ENCODE data around the gene MUC22.
"Not testable (repeated sequence)": the region's sequence is repeated elsewhere in the genome, so short reads cannot be mapped to it uniquely, and the experiment has no call there.

Gene MUC22

DNA sequence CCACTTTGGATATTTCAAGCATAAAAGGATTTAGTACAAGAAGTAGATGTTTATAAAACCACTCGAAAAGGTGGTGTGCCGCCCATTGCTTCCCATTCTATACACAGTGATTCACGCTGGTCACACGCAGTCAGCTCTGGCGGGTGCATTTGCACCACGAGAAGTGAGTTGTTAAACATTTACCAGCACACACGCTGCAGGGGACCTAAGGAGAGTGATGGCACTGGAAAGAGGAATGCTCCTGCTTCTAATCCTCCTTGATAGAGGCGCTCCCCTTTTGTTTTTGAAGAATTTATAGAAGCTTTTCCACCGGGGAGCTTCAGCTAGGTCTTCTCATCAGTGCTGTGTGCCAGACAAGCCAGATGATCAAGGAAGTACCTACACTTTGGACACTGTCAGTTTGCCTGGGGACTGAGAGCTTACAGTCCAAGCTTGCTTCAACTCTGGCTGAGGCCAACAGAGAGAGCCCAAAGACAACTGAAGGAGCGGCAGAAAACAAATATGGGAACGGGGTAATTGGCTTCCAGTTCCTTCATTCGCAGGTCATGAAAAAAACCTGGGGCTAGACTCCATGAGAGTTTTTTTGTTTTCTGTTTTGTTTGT lies 31.2 kb downstream of the MUC22 start:
- DNase-seq = no peak

GRCh38 chr6:31042806-31043205 lies 32.5 kb downstream of the MUC22 start:
- DNase-seq = no peak

DNA sequence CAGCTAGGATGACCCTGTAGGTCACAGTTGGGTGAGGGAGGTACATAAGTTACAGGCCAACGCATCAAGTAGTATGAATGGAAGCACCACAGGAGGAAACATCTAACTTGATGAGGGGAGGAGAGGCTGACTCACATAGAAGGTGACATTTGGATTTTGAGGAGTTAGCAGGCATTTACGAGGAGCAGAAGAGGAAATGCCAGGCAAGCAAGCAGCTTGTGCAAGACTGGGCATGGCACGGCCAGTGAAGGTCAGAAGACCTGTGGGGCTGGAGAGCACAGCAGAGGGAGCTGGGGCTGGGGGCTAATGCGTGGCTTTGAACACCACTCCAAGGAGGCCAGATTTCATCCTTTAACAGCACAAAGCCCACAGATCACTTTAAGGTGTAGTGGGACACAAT lies 37.8 kb downstream of the MUC22 start:
- no peak for DNase-seq

DNA sequence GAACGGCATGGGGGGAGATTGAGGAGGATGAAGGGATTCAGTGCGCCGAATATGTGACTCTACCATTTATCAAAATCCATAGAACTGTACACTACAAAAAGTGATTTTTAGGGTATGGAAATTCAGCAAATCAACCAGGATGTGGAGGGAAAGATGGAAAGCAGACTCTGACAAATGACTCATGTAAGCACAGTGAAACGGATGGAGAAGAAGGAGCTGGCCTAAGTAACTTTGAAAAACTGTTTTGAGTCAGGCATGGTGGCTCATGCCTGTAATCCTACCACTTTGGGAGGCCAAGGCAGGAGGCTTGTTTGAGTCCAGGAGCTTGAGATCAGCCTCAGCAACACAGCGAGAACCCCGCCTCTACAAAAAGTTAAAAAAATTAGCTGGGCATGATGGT lies 39.2 kb downstream of the MUC22 start:
- no peak for DNase-seq

DNA sequence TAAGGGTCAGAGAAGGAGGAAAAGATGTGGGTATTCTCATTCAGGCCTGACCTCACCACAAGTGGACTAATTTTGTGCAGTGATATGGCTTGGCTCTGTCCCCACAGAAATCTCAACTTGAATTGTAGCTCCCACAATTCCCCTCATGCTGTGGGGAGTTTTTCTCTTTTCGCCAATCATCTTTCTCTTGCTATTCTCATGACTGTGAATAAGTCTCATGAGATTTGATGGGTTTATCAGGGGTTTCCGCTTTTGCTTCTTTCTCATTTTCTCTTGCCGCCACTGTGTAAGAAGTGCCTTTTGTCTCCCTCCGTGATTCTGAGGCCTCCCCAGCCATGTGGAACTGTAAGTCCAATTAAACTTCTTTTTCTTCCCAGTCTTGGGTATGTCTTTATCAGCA lies 42.9 kb downstream of the MUC22 start:
- not testable (repeated sequence) for DNase-seq

GRCh38 chr6:31053873-31054272 lies 43.6 kb downstream of the MUC22 start:
- DNase-seq = no peak

DNA sequence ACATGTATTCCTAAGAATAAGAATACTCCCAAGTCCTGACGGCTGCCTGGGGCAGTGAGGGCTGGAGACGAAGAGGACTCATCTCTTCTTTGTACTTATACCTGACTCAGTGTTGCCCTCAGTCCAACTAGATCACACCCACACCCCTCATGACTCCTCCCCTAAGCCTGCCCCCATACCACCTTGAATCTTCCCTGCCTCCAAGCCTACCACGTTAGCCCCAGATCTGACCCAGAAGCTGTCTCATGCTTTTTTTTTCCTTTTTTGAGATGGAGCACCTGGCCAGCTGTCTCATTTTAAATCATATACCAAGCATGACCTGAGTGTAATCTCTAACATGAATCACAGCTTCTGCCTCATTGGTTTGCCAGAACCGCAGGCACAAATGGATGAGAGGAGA lies 45.2 kb downstream of the MUC22 start:
- no peak for DNase-seq

GRCh38 chr6:31057426-31058003 lies 47.2 kb downstream of the MUC22 start:
- no peak for DNase-seq

GRCh38 chr6:31058128-31058894 lies 48.0 kb downstream of the MUC22 start:
- DNase-seq = no peak

- DNase-seq = no peak
Observed at GRCh38 chr6:31060145-31060544, 49.9 kb downstream of the MUC22 start.

GRCh38 chr6:31063906-31064435 lies 53.7 kb downstream of the MUC22 start:
- DNase-seq = no peak

DNA sequence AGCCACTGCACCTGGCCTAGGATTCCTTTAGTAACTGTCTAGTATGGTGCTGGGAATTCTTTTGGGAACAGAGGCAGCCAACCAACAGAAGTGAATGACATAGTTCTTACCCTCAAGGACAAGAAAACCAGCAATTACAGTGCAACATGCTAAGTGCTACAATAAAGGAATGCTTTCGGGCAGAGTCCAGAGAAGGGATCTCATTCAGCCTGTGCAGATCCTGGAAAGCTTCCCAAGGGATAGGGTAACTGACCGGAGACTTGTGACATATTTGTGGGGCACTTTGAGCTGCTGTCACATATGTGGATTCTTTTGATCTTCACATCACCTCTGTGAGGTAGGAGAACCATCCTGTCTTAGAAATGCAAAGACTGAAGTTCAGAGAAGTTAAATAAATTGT lies 55.3 kb downstream of the MUC22 start:
- no peak for DNase-seq

GRCh38 chr6:31067028-31067427 lies 56.8 kb downstream of the MUC22 start:
- not testable (repeated sequence) for DNase-seq

DNA sequence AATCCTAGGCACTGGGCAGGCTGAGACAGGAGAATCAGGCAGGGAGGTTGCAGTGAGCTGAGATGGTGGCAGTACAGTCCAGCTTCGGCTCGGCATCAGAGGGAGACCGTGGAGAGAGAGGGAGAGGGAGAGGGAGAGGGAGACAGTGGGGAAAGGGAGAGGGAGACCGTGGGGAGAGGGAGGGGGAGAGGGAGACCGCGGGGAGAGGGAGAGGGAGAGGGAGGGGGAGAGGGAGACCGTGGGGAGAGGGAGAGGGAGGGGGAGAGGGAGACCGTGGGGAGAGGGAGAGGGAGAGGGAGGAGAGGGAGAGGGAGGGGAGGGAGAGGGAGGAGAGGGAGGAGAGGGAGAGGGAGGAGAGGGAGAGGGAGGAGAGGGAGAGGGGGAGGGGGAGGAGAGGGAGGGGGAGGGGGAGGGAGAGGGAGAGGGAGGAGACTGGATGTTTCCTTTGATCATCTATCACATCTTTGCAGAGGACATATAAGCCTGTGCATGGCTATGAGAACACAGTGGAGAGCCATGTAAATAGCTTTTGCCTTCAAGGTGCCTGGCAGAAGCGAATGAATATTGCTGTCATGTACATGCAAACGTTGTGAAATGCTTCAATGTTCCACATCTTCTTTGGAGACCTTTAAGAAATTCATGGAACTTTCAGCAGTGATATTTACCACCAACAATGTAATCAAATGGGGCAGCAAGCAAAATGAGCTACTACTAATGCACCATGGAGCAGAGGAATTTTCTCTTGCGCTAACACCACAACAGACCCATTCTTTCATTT lies 57.8 kb downstream of the MUC22 start:
- not testable (repeated sequence) for DNase-seq

GRCh38 chr6:31068669-31069340 lies 58.5 kb downstream of the MUC22 start:
- peak; percentile 11 for DNase-seq

GRCh38 chr6:31070711-31071197 lies 60.5 kb downstream of the MUC22 start:
- DNase-seq = no peak

DNA sequence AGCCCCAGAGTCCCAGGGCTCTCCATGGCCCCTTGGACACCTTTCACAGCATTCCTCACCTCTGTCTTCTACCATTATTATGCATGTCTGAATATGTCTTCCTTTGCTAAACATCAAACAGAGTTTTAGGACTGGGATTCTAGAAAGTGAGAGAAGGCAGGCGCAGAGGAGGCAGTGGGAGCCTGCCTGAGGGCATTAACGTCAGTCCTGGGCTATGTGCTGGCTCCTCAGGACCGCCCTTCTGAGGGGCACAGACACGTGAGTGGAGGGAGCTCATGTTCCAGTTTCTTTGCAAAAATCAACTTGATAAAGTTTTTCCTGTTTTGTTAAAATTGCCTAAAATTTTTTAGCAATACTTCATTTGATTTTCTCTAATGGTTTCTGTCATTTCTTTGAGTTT lies 64.1 kb downstream of the MUC22 start:
- no peak for DNase-seq

GRCh38 chr6:31075528-31075927 lies 65.3 kb downstream of the MUC22 start:
- DNase-seq = no peak

DNA sequence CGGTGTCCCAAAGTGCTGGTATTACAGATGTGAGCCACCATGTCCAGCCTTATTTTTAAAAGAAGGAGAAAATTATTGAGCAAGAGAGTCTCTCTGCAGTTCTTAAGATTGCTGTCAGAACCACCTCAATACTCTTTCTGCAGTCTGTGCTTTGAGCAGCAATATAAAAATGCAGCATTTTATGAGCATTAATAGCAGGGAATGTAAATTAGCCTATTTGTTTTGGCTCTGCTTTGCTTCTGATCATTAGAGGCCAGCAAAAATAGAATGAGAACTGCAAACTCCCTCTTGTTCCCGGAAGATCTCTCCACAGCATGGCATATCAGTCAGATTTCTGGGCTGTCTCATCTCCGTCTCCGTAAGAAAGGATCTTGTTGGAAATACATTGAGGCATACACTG lies 66.3 kb downstream of the MUC22 start:
- no peak for DNase-seq

GRCh38 chr6:31079656-31080261 lies 69.5 kb downstream of the MUC22 start:
- DNase-seq = peak; percentile 30

- no peak for DNase-seq
Observed at GRCh38 chr6:31081872-31082271, 71.6 kb downstream of the MUC22 start.

GRCh38 chr6:31083742-31084354 lies 73.6 kb downstream of the MUC22 start:
- no peak for DNase-seq
